OCI-LY7 (cell line): ENCODE data around the gene RAB44. TPM values are rescaled to one million over a fixed set of nuclear protein-coding genes. Genes with fewer than 3 reads are reported as not detected.

ENCODE experiments used
- BruUV-seq: library from RNA; stranded (reverse); fragments of 400-500 nt; replicated peaks from 2 replicates; lab custom pipeline; 2021; lab: Mats Ljungman, UMichigan
- CTCF ChIA-PET: fragments of 300-600 bp; sonication (Branson Sonifier 250); formaldehyde crosslinking; loops from one replicate; lab custom pipeline; 2022; ENCODE audit warnings: antibody characterized with exemption; ENCODE audit not compliant: unreplicated experiment; lab: Charles Lee
- POLR2A ChIA-PET: fragments of 300-600 bp; sonication (Branson Sonifier 250); formaldehyde crosslinking; loops from one replicate; lab custom pipeline; 2022; ENCODE audit warnings: antibody characterized with exemption; lab: Charles Lee
- DNase-seq: peaks from one replicate; pipeline ENCODE4 v3.0.0-alpha.2; 2015; ENCODE audit warnings: low spot score
- H2AFZ ChIP-seq: fragments of 200-600 bp; sonication (generic), shearing (Covaris generic); 2 replicates; pipeline ENCODE4 v1.6.1; 2014; ENCODE audit warnings: mild to moderate bottlenecking, antibody characterized with exemption, low read length, moderate library complexity
- H3K27ac ChIP-seq: fragments of 200-600 bp; sonication (generic); 2 replicates; pipeline ENCODE4 v1.5.1; 2014; ENCODE audit warnings: mixed run types, low read depth, mild to moderate bottlenecking, moderate library complexity, low read length, inconsistent platforms; ENCODE audit not compliant: poor library complexity, severe bottlenecking
- H3K36me3 ChIP-seq: fragments of 200-600 bp; sonication (generic); 2 replicates; pipeline ENCODE4 v1.6.1; 2014; ENCODE audit warnings: mild to moderate bottlenecking, antibody characterized with exemption, low read length, moderate library complexity, mixed read lengths; ENCODE audit not compliant: insufficient read depth
- H3K4me1 ChIP-seq: fragments of 200-600 bp; sonication (generic); 2 replicates; pipeline ENCODE4 v1.5.1; 2014; ENCODE audit warnings: mild to moderate bottlenecking, low read length; ENCODE audit not compliant: insufficient read depth, poor library complexity, severe bottlenecking
- H3K4me2 ChIP-seq: fragments of 200-600 bp; sonication (generic); 2 replicates; pipeline ENCODE4 v1.6.1; 2014; ENCODE audit warnings: mild to moderate bottlenecking, low read length
- H3K4me3 ChIP-seq: fragments of 200-600 bp; sonication (generic); 2 replicates; pipeline ENCODE4 v1.5.1; 2014; ENCODE audit warnings: mild to moderate bottlenecking, low read depth, low read length; ENCODE audit not compliant: poor library complexity, severe bottlenecking
- H3K79me2 ChIP-seq: fragments of 200-600 bp; sonication (generic); 2 replicates; pipeline ENCODE4 v1.6.1; 2016; ENCODE audit warnings: low read depth, mild to moderate bottlenecking, low read length, moderate library complexity, mixed read lengths; ENCODE audit not compliant: insufficient read depth
- H3K9me2 ChIP-seq: fragments of 200-600 bp; sonication (generic); 2 replicates; pipeline ENCODE4 v1.6.1; 2016; ENCODE audit warnings: mild to moderate bottlenecking, low read length, mixed read lengths; ENCODE audit not compliant: insufficient read depth
- H3K9me3 ChIP-seq: fragments of 200-600 bp; sonication (generic); 2 replicates; pipeline ENCODE4 v1.6.1; 2014; ENCODE audit warnings: mild to moderate bottlenecking, mixed run types, low read length, mixed read lengths
- H4K20me1 ChIP-seq: fragments of 200-600 bp; sonication (generic); 2 replicates; pipeline ENCODE4 v1.6.1; 2014; ENCODE audit warnings: mild to moderate bottlenecking, antibody characterized with exemption, low read length, moderate library complexity, mixed read lengths; ENCODE audit not compliant: insufficient read depth
- EZH2phosphoT487 ChIP-seq: fragments of 200-600 bp; sonication (generic); IDR thresholded peaks from 2 replicates; pipeline ENCODE4 v1.6.1; 2018; ENCODE audit warnings: low read depth, borderline replicate concordance, mild to moderate bottlenecking, mixed run types, antibody characterized with exemption, low read length, moderate library complexity, mixed read lengths
- intact Hi-C: fragments of 100-400 bp; cut with micrococcal nuclease; formaldehyde crosslinking; loops from one replicate; pipeline ENCODE4 v1.10.0; 2022; ENCODE audit not compliant: unreplicated experiment
- total RNA-seq, 2 experiments: library from RNA; depleted of rRNA in 1 of 2; stranded (reverse); fragments of >200 nt in 1 of 2; shearing (Covaris generic) in 1 of 2; gene quantifications; 2 replicates each; pipeline ENCODE4 v1.2.3, GENCODE V29; 2014 to 2022
- TF ChIP-seq, protein P1 (sequence below): fragments of 200-600 bp; sonication (generic); conservative IDR thresholded peaks from 2 replicates; pipeline ENCODE4 v1.5.1; 2014; ENCODE audit warnings: mild to moderate bottlenecking, antibody characterized with exemption, low read length, moderate library complexity, mixed read lengths

The RAB44 gene
- total RNA-seq, 2 experiments from 2014 or later = 0.09 TPM; not detected in 1

DNA sequence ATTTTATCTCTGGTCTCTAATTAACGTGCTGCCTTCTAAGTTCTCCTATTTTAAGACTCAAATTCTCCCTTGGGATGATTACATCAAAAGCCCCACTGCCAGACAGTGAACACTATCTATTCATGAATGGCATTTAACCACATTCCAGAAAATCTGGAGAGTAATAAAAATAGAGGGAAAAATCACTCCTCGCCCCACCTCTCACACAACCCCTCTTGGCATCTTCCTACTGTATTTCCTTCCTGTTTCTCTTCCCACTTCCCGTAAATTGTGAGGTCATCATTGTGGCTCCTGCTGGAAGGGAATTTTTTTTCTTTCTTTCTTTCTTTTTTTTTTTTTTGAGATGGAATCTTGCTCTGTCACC lies 31.5 kb downstream of the RAB44 start:
- H3K27ac ChIP-seq = no peak overlapping the region
- no peaks in the 10 kb centered on the region for H3K9me2 ChIP-seq
- POLR2A ChIA-PET = interaction anchor here (0.7 to 0.8 kb wide), 2 partner anchors 56 to 523 kb away, joined by 3 to 6 read pairs; no protein-coding TSS in a partner anchor
- intact Hi-C loops = no loop called here
- no peaks in the 10 kb centered on the region for H4K20me1 ChIP-seq
- TF ChIP-seq, protein P1, sequence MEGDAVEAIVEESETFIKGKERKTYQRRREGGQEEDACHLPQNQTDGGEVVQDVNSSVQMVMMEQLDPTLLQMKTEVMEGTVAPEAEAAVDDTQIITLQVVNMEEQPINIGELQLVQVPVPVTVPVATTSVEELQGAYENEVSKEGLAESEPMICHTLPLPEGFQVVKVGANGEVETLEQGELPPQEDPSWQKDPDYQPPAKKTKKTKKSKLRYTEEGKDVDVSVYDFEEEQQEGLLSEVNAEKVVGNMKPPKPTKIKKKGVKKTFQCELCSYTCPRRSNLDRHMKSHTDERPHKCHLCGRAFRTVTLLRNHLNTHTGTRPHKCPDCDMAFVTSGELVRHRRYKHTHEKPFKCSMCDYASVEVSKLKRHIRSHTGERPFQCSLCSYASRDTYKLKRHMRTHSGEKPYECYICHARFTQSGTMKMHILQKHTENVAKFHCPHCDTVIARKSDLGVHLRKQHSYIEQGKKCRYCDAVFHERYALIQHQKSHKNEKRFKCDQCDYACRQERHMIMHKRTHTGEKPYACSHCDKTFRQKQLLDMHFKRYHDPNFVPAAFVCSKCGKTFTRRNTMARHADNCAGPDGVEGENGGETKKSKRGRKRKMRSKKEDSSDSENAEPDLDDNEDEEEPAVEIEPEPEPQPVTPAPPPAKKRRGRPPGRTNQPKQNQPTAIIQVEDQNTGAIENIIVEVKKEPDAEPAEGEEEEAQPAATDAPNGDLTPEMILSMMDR = no peak
- TF ChIP-seq EZH2phosphoT487 = no peak
- no TSS peak for BruUV-seq
- no peak overlapping the region for H3K4me2 ChIP-seq
- no peak overlapping the region for H2AFZ ChIP-seq
- H3K79me2 ChIP-seq = no peaks in the 10 kb centered on the region
- CTCF ChIA-PET = interaction anchor here (1.1 kb wide), 1 partner anchor 37 kb away, joined by 3 read pairs; no protein-coding TSS in a partner anchor
- H3K4me1 ChIP-seq = peaks cover 14% of the 10 kb centered on the region
- H3K4me3 ChIP-seq = no peak overlapping the region
- H3K36me3 ChIP-seq = no peaks in the 10 kb centered on the region
- H3K9me3 ChIP-seq = no peaks in the 10 kb centered on the region
- no peak for DNase-seq

DNA sequence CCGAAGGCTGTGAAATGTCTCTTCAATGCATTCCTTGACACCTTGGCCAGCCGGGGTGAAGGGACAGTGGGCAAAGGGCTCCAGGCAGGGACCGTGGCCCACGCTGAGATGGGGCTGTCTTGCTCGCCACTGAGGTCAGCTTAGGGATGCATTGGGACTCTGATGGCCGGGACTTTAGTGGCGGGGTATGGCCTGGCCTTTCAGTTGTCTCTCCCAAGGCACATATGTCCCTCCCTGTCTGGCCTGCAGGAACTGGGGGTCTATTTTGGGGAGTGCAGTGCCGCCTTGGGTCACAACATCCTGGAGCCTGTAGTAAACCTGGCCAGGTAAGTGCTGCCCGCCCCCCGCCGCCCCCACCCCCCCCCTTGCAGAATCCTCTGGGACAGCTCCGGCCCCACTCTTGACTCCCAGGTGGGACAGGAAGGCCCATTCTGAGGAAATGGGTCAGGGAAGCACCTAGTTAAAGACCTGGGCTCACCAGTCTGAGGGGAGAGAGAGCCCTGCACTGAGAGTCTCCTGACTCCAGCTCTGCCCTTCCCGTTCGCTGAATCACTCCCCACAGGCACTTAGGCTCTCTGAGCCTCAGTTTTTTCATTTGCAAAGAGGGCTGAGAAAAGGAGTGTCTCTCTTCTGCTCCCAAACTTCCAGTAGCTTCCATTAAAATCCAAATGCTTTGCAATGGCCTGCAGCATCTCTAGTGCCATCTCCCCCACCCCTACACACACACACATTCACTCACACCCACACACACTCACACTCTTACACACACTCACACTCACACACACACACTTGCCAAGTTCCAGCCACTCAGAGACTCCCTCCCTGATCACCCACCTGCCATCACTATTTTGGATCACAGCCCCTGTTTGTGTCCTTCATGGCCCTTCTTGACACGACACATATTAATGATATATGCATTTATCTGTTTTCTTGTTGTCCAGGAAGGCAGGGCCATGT lies 33.1 kb downstream of the RAB44 start:
- intact Hi-C loops = no loop called here
- Histone ChIP-seq H3K4me2 (no peak overlapping the region), H3K4me1 (peaks cover 6% of the 10 kb centered on the region), H2AFZ (no peak overlapping the region), H4K20me1 (no peaks in the 10 kb centered on the region), H3K27ac (no peak overlapping the region), H3K79me2 (no peaks in the 10 kb centered on the region), H3K9me2 (no peaks in the 10 kb centered on the region), H3K9me3 (no peaks in the 10 kb centered on the region), H3K4me3 (no peak overlapping the region), H3K36me3 (no peaks in the 10 kb centered on the region)
- no peak for TF ChIP-seq EZH2phosphoT487
- TF ChIP-seq, protein P1 = no peak
- BruUV-seq = no TSS peak
- CTCF ChIA-PET = interaction anchor here (0.5 kb wide), 1 partner anchor 76 kb away, joined by 3 read pairs; no protein-coding TSS in a partner anchor
- DNase-seq = no peak
- POLR2A ChIA-PET = interaction anchor here (0.7 to 1.5 kb wide), 2 partner anchors 14 to 54 kb away, joined by 3 read pairs; no protein-coding TSS in a partner anchor
